GM18498 (cell line): ENCODE results near the gene LHX3.

Experiments
- ATAC-seq: cut with Tn5 transposase; IDR thresholded peaks from one replicate; pipeline ENCODE4 v1.9.1; 2021; ENCODE audit warnings: mild to moderate bottlenecking, moderate library complexity; ENCODE audit not compliant: unreplicated experiment

LHX3 gene

DNA sequence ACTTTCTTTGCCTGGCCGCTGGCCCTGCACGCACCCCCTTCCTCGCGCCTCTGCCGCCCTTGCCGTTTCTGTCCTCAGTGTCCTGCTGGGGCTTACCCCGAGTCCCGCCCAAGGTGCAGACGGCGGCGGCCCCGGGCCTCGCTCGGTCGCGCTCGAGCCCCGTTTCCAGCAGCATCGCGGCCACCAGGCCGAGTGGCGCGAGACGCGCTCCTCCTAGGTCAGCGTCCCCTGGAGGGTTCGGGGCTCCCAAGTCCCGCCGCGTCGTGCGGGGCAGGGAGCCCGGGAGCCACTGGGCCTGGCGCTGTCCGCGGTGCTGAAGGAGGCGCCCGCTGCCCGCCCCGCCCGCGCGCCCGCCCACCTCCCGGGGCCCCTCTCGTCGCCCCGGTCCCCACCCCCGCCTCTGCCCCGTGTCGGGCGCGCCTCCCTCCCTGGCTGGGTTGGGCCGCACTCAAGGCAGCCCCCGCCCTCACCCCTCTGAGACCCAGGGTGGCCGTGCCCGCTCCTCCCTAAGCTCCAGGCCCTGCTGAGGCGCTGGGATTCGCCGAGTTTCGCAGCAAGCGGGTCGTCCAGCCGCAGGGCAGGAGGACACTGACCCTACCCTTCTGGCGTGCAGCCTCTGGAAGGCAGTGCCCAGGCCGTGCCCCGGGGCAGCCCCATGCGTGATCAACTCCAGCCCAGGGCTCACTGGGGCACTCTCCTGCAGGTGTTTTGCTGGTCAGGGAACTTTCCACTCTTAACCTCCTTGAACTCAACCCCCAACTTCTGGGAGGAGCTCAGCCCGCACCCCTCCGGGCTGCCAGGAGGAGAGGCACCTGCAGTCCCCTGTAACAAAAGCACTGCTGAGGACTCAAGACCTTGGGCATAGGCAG is at the start of gene LHX3:
TSS of gene LHX3 (minus strand) at position 291 of the 869 bp plus-strand sequence. CDS start at position 175, 116 bp downstream.
- no peak for ATAC-seq

DNA sequence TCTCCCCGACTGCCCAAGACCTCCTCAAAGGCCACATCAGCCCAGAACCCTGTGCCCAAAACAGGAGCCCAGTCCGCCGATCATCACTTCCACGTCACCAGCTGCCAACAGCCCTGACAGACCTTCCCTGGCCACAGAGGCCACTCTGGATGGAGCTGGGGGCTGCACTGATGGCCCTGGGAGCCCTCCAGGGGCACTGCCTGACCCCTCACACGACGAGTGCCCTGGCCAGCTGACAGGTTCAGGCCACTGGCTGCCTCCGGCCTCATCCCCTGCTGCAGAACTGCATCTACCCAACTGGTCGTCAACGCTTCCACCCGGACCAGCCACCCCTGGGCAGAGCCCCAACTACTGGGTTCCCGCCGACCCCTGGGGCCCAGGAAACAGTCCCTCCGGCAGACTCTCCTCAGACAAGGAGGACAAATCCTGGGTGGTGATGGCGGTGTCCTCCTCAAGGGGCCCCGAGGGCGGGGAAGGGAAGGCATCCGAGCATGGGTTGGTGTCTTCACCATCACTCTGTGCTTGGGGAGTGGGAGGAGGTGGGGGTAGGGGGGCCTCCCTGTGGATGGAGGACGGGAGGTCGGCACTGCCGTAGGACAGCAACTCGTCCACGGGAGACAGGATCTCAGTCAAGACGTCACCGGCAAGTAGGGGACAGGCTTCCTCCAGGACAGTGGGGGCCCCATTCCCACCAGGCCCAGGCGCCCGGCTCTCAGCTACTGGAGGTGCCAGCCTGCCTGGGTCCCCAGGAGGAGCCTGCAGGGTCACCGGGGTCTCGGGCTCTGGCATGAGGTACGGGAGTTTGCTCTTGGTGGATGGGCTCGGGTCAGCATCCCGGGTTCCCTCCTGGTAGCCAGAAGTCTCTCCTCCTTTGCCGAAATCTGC is 48.6 kb upstream of the LHX3 start:
- ATAC-seq, result no peak

DNA sequence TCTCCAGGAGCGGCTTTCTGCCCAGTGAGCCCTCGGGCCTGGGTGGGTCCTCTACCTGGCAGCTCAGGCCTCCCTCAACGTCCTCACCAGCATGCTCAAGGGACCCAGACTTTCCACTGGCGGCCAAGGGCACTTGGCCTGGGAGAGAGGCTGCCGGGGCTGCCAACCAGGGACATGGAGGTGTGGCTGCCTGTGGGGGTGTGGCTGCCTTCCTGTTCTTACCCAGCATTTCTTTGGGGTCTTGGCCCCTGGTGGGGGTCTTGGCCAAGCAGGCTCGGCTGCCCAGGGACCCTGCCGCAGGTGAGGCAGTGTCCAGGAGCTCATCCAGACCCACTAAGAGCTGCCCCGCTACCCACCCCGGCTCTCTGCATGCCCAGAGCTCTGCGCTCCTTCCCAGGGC is 47.9 kb upstream of the LHX3 start:
- no peak for ATAC-seq

DNA sequence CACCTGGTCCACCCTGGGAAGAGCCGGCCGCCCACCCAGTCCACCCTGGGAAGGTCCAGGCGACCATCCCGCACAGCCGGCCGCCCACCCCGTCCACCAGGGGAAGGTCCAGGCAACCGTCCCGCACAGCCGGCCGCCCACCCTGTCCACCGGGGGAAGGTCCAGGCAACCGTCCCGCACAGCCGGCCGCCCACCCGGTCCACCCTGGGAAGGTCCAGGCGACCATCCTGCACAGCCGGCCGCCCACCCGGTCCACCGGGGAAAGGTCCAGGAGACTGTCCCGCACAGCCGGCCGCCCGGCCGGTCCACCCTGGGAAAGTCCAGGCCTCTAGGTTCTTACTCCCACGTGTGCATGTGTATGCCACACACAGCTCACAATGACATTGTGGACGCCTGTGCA is 47.4 kb upstream of the LHX3 start:
- ATAC-seq, result no peak

DNA sequence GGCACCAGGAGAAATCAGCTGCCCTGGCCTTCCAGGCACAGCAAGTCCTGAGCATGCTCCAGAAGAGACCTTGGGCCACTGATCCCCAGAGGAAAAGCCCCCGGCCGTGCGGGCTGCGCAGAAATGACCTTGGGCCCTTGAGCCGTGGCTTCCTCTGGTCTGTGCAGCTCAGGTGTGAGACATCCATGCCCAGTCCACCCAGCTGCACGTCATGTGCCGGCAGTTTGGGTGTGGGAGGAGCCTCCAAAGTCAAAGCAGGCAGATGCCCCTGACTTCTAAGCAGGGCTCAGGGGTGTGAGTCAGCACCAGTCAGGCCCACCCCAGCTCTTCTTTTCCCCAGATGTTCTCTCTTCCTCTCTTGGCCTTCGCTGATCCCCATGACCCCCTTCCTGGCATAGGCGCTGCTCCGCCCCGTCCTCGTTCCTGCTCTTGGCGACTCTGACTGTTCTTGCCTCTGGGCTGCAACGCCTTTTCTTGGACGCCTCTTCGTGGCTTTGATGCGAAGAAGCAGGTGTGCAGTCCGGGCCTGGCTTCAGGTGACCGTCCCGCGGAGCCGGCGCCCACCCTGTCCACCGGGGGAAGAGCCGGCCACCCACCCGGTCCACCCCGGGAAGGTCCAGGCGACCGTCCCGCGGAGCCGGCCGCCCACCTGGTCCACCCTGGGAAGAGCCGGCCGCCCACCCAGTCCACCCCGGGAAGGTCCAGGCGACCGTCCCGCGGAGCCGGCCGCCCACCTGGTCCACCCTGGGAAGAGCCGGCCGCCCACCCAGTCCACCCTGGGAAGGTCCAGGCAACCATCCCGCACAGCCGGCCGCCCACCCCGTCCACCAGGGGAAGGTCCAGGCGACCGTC is 46.6 kb upstream of the LHX3 start:
- no peak for ATAC-seq

DNA sequence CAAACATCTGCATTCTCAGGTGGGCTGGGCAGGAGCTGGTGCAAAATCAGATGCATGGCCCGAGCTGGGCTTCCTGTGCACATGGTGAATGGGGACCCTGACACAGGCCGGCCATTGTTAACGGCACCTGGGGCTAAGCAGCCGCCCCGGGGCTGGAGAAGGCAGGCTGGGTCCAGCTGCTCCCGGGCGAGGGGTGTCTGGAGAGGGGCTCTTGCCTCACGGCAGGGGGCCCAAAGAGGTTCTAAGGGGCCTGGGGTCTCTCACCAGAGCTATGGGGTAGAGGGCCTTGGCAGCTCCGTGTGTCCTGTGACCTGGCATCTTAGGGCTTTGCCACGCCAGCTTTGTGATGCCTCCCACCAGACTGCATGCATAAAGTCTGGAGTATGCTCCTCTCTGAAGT is 45.7 kb upstream of the LHX3 start:
- no peak for ATAC-seq

DNA sequence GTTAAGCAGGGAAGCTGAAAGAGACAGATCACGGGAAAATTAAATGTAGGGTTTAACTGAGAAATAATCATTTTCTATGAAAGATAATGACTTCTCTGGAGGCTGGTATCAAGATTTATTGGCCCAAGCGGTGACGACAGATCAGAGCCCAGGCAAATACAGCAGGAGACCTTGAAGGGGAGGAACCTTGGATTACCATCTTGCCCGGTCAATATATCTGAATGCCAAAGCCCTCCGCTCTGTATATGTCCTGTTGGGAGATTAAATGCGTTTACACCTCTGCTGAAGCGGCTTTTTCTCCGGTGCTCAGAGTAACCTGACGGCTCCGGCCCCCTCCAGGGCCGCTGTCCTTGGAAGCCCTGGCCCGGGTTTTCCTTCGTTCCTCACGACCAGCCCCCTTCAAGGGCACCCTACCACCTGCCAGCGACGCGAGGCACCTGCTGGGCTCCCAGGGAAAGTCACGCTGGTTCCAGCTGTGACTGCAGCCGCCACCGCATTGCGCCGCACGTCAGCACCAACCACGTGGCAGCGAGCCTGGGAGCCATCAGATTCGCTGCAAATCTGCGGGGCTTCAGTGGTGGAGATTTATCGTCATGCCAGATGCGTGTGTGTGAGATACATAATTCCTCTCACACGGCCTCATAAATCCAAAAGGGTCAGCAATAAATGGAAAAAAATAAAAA is 45.1 kb upstream of the LHX3 start:
- ATAC-seq, result no peak

DNA sequence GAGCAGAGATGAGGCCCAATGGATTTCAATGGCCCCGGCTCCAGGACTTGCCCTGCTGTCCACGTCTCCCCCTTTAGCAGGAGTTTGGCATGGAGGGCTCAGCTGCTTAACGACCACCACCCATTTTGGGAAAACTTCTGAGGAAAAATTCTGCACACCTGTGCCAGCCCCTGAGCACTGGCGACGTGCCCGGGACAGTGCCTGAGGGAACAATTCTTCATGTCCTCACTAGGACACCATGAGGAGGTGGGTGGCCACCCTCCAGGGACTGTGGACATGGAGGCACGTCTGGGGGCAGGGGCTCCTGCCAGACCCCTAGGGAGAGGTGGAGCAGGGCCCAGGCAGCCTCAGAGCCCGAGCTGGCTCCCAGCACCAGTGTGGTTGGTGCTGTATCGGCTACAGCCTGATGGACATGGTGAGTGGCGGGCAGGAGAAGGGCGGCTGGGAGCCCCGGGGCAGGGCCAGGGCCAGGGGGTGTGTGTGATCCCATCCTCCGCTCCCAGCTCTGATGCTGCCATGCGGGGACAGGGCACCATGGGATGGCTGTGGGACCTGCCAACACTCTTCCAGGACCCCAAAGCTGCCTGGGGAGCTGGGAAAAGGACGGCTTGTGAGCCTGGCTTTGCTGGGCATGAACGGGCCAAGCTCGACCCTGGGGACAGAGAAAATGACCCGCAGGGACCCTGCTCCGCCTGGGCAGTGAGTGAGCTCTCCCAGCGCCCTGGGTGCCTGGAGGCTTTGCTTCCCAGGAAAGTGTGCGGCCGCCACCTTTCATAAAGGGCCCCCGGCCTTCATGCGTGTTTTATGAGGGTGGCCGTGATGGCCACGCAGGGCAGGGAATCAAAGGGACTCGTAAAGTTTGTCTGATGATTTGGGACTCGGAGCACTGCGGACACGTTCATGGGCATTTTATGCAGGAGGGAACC is 44.3 kb upstream of the LHX3 start:
- no peak for ATAC-seq

DNA sequence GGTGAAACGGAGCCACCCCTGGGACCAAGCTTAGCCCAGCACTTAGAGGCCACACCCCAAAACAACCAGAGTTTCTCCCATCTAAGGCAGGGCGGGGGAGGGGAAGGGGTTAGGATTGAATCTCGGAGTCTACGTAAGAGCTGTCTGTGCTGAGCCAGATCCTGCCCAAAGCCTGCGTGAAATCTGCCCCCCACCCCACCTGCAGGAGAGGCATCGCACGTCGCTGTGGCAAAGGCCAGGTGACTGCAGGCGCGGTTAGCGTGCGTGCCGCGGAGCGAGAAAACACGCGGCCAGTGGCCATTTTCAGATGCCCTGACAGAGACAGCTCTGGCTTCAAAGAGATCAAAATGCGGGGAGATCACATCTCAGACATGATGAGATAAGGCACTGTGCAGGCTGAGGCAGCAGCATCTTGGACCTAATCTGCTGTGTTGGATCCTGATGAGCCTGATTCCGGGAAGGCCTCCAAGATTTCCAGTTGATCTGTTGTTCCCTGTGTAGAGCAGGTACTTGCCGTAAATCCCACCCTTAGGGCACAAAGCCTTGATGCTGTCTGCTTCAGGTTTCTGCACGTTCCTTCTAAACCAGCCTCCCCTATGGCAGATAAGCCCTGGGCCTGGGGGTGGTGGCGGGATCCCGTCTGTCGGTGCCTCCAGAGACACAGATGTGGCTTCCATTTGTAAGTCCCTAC is 43.2 kb upstream of the LHX3 start:
- ATAC-seq, result no peak

DNA sequence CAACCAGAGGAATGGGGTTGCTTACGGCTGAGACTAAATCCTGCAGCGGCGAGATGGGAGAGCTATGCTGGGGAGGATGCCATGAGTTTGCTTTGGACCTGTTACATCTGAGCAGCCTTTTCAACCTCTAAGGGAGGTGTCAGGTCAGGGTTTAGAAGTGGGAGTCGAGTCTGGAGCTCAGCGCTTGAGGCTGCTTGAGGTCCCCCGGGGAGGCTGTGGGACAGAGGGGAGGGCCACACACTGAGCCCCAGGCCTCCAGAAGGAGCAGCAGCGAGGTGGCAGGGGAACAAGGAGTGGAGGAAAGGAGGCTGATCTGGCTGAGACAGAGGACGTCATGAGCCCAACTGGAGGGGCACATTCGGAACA is 42.6 kb upstream of the LHX3 start:
- no peak for ATAC-seq

DNA sequence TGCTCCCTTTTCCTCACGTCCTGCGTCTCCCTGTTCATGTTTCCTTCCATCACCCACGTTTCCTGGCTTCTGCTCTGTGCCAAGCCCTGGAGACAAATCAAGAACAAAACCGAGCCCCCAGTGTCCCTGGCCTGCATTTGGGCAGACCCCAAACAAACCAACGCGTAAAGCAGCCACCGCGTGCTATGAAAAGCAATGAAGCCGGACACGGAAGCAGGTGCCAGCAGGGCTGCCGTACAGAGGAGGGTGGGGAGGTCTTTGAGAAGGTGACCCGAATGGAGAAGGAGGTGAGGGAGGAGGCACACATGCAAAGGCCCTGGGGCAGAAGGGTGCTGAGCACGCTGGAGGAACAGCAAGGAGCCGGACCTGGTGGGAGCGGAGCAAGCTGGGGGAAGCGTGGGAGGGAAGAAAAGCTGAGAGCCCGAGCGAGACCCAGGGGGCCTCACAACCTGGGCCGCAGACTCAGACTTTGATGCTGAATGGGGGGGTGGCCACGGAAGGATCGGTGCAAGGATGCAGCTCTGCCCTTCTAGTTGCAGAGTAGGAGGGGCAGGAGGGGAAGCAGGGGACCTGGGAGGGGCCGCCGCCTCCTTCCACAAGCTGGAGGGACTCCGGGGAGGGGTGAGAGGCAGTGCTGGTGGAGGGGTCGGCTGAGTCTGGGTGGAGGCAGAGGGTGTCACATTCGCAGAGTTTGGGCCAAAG is 42.1 kb upstream of the LHX3 start:
- no peak for ATAC-seq

DNA sequence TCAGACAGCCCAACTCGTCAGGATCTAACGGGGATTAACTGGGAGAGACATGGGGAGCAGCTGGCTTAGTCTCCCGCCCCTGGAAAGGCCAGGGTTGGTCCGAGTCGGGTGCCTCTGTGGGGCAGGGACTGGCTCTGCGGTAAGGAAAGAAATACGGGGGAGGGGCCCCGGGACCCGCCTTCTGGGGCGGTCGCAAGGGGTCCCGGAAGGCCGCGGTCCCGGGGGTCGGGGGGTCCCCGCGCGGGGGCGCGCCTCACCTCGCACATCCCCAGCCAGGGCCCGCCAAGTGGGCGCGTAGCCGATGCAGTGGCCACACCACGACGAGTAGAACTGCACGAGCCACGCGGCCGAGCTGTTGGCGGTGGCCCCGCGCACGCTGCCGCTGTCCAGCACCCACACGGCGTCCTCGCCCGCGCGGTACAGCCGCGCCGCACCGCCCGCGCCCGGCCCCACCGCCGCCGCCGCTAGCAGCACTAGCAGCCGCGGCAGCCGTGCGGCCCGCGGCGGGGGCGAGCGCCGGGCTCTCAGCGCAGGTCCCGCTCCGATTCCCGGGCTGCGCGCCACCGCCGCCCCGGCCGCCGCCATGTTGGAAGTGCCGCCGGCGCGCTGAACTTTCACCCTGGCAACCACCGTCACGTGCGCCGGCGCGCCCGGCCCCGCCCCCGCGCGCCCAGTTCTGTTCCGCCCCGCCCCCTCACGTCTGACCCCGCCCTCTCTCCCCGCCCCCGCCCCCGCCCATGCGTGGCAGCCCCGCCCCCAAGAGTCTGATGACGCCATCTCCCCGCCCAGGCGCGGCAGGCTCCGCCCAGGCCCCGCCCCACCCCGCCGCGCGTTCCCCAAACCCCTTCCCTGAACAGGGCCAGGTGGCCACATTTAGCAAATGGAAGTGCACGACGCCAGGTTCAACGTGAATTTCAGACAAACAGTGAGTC is 40.6 kb upstream of the LHX3 start, which contains the start of gene QSOX2:
TSS of gene QSOX2 (minus strand) at position 594 of the 932 bp plus-strand sequence. CDS start at position 585, 9 bp downstream.
- ATAC-seq, result peak; percentile 61

DNA sequence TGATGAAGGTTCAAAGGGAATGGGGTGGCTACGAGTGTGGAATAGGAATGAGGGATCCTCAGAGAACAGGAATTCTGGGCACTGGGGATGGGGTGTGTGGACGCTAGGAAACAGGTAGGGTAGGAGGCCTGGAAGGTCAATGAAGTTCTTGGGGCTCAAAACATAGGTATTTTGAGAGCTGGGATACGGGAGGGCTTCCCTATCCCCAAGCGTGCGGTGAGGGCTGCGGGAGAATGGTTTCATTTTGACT is 40.0 kb upstream of the LHX3 start:
- ATAC-seq, result no peak

DNA sequence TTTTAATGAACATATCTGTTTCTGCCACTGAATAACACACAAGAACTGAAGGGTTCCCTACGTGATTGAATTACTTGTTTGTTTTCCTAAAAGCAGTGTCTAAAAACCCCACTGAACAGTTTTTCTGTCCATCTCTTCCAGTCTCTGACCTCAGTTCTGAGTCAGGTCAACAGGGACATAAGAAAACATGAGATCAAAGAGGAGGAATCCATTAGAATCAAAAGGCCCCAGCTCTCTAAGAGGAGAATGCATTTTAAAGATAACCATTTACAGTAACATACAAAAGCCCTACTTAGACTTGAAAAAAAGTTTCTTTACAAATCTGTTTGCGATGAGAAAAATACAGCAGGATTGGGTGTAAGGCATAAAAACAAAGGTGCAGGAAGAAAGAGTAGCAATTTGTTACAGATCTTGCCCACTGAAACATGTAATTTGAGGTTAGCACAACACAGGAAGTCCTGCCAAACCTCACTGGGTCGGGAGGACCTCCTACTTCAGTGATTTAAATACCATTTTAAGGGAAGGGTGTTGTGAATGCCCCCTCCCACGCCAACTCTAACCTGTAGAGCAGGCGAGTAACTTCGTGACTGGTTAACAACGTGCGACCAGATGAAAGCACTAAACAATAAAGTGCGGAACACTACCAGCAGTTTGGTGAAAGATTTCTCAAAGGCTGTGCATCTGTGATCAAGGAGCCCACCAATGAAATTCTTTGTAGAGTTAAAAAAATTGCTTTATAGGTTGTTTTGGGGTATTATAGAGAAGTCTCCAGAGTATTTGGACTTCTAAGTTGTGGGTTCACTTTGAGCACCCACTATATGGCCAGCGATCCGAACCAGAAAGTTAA is 39.4 kb upstream of the LHX3 start:
- ATAC-seq, result no peak

DNA sequence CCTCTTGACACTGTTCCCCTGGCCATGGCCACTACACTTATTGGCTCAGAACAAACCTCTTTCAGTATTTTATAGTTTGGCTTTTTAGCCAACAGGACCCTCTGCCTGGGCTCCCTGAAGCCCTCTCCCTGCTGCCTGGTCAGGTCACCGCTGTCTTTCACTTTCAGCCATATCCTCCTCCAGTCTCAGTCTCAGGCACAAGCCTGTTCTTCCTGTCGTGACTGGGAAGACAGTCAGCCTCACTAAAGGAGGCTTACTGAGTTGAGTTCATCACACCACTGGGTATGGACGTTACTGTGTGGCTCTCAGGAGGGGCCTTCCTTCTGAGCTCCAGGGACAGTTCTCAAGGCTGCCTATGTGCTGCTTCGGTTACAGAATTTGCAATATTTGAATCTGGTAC is 38.7 kb upstream of the LHX3 start:
- no peak for ATAC-seq

DNA sequence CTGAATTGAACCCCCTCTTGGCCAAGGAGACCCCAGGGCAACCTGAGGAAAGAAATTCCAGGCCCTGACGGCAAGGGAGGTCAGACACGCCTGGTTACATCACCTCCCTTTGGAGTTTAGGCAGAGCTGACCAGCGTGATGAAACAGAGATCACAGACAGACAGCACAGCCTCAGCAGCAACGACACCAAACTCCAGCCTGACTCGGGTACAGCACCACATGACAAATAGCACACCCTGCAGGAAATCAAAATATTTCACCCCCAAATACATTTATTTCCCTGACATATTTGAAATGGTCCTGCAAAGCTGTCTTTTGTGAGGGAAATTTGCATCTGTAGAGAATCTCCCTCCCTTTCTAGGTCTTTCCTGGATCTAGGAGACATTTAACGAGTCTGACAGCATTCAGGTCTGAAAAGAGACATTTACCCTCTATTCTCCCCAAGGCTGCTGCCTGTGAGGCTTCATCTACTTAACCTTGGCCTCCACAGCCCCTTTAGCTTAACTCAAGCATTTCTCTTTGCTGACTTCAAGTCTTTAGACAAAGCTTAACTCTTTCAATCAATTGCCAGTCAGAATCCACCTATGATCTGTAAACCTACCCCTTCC is 38.1 kb upstream of the LHX3 start:
- no peak for ATAC-seq
